Endodermal cell (in vitro differentiated cells): Measurements from ENCODE around the gene WIPI1. TPM values are rescaled to one million over a fixed set of nuclear protein-coding genes. Genes with fewer than 3 reads are reported as not detected.
A peak's percentile ranks its signal among the peaks of the same experiment; 100 is the strongest.

Experiments
- DNase-seq: peaks from one replicate; pipeline ENCODE4 v3.0.0-alpha.2; 2017
- H3K27ac ChIP-seq: 2 replicates; pipeline ENCODE4 v1.5.1; 2013; ENCODE audit warnings: mild to moderate bottlenecking, low read depth, low read length, moderate library complexity
- H3K27me3 ChIP-seq: 2 replicates; pipeline ENCODE4 v1.6.1; 2013; ENCODE audit warnings: mild to moderate bottlenecking, low read length, moderate library complexity; ENCODE audit not compliant: insufficient read depth, control insufficient read depth, poor library complexity, severe bottlenecking
- H3K36me3 ChIP-seq: 2 replicates; pipeline ENCODE4 v1.7.0; 2013; ENCODE audit warnings: mild to moderate bottlenecking, low read length, moderate library complexity; ENCODE audit not compliant: control insufficient read depth, insufficient read depth
- H3K4me1 ChIP-seq: one replicate; pipeline ENCODE4 v1.7.0; 2013; ENCODE audit warnings: low read length; ENCODE audit not compliant: control insufficient read depth, insufficient read depth
- H3K4me3 ChIP-seq: 2 replicates; pipeline ENCODE4 v1.5.1; 2013; ENCODE audit warnings: mild to moderate bottlenecking, low read length, moderate library complexity
- H3K9ac ChIP-seq: 2 replicates; pipeline ENCODE4 v1.6.1; 2013; ENCODE audit warnings: mild to moderate bottlenecking, low read length, moderate library complexity; ENCODE audit not compliant: poor library complexity, severe bottlenecking; ENCODE audit errors: extremely low read depth
- H3K9me3 ChIP-seq: 2 replicates; pipeline ENCODE4 v1.6.1; 2013; ENCODE audit warnings: mild to moderate bottlenecking, low read length, moderate library complexity; ENCODE audit not compliant: control insufficient read depth
- H3K27ac Mint-ChIP-seq: 2 replicates; pipeline ENCODE4 v1.8.0; 2020; ENCODE audit warnings: mixed read lengths
- H3K27me3 Mint-ChIP-seq: 2 replicates; pipeline ENCODE4 v1.8.0; 2021; ENCODE audit warnings: mild to moderate bottlenecking, mixed read lengths; ENCODE audit not compliant: insufficient read depth
- H3K36me3 Mint-ChIP-seq: 2 replicates; pipeline ENCODE4 v1.8.0; 2020; ENCODE audit warnings: low read depth, mixed read lengths
- H3K4me1 Mint-ChIP-seq: 2 replicates; pipeline ENCODE4 v1.8.0; 2020; ENCODE audit warnings: mixed read lengths
- H3K4me3 Mint-ChIP-seq: 2 replicates; pipeline ENCODE4 v1.8.0; 2020; ENCODE audit warnings: mild to moderate bottlenecking, moderate library complexity, mixed read lengths
- H3K9me3 Mint-ChIP-seq: 2 replicates; pipeline ENCODE4 v1.8.0; 2020; ENCODE audit warnings: mild to moderate bottlenecking, mixed read lengths
- CTCF ChIP-seq: fragments of 200-600 bp; sonication (generic); conservative IDR thresholded peaks from 2 replicates; pipeline ENCODE4 v1.5.0; 2021; ENCODE audit warnings: antibody characterized with exemption, mild to moderate bottlenecking
- WGBS, 2 experiments: methylation state at CpG; one replicate each; pipeline versions ENCODE4 v1.1.5 to v1.1.7; 2013; ENCODE audit warnings: missing lambda C conversion rate in 2 of 2, mixed read lengths in 1 of 2; ENCODE audit not compliant: insufficient coverage in 1 of 2, insufficient read length in 1 of 2; 5-methylcytosine and 5-hydroxymethylcytosine counted together
- total RNA-seq, 2 donors: library from RNA; stranded (reverse); fragmentation: NEBNext Ultra II Directional in 1 of 2; extraction: Animal tissue kit (Norgen Biotek cat#: 25700) in 1 of 2; gene quantifications; 2 replicates in 1 of 2; 3 replicates in 1 of 2; pipeline ENCODE4 v1.2.1, GENCODE V29; 2021

WIPI1 gene
- total RNA-seq, 2 donors from 2014 or later: 32.0 to 39.5 TPM

- DNase-seq: peak; percentile 81
- H3K9me3 Mint-ChIP-seq: no peaks in the 10 kb centered on the region
- no peak overlapping the region for H3K4me3 Mint-ChIP-seq
- Histone ChIP-seq H3K27me3 (no peaks in the 10 kb centered on the region), H3K4me3 (no peak overlapping the region), H3K9me3 (no peaks in the 10 kb centered on the region), H3K9ac (no peak overlapping the region), H3K27ac (no peak overlapping the region), H3K36me3 (peaks cover 43% of the 10 kb centered on the region), H3K4me1 (no peaks in the 10 kb centered on the region)
- H3K27ac Mint-ChIP-seq: no peak overlapping the region
- H3K27me3 Mint-ChIP-seq: no peaks in the 10 kb centered on the region
- peaks cover 5% of the 10 kb centered on the region for H3K4me1 Mint-ChIP-seq
- 70 to 73% methylated on average over 15 of the region's 15 CpGs for WGBS, 2 experiments
- TF ChIP-seq CTCF: peak; percentile 73
- peaks cover 55% of the 10 kb centered on the region for H3K36me3 Mint-ChIP-seq
Measured at GRCh38 chr17:68431661-68432071, 25.6 kb downstream of the WIPI1 start.

- TF ChIP-seq CTCF: no peak
- DNase-seq: no peak
- no peak overlapping the region for H3K27ac ChIP-seq
- WGBS, 2 experiments: 88 to 95% methylated on average over 11 to 13 of the region's 13 CpGs
- H3K9me3 ChIP-seq: no peaks in the 10 kb centered on the region
- no peak overlapping the region for H3K4me3 ChIP-seq
- Mint-ChIP-seq H3K36me3 (peaks cover 54% of the 10 kb centered on the region), H3K27me3 (no peaks in the 10 kb centered on the region), H3K27ac (no peak overlapping the region), H3K4me3 (no peak overlapping the region), H3K9me3 (no peaks in the 10 kb centered on the region), H3K4me1 (peaks cover 1% of the 10 kb centered on the region)
- H3K36me3 ChIP-seq: peaks cover 43% of the 10 kb centered on the region
- no peaks in the 10 kb centered on the region for H3K27me3 ChIP-seq
- no peaks in the 10 kb centered on the region for H3K4me1 ChIP-seq
- H3K9ac ChIP-seq: no peak overlapping the region
Measured at GRCh38 chr17:68431045-68431608, 26.2 kb downstream of the WIPI1 start.

GRCh38 chr17:68429881-68430280 lies 27.4 kb downstream of the WIPI1 start:
- Histone ChIP-seq H3K27ac (no peak overlapping the region), H3K27me3 (no peaks in the 10 kb centered on the region), H3K4me3 (no peak overlapping the region), H3K36me3 (peaks cover 36% of the 10 kb centered on the region), H3K9me3 (no peaks in the 10 kb centered on the region), H3K4me1 (no peaks in the 10 kb centered on the region), H3K9ac (no peak overlapping the region)
- H3K4me3 Mint-ChIP-seq: no peak overlapping the region
- H3K27ac Mint-ChIP-seq: no peak overlapping the region
- no peak for DNase-seq
- WGBS, 2 experiments: 97 to 100% methylated on average over 7 to 11 of the region's 11 CpGs
- H3K27me3 Mint-ChIP-seq: no peaks in the 10 kb centered on the region
- H3K4me1 Mint-ChIP-seq: no peaks in the 10 kb centered on the region
- H3K36me3 Mint-ChIP-seq: peaks cover 57% of the 10 kb centered on the region
- no peak for TF ChIP-seq CTCF
- H3K9me3 Mint-ChIP-seq: no peaks in the 10 kb centered on the region
